Neural crest cell (in vitro differentiated cells): Measurements from ENCODE around the gene DOC2B. TPM values are rescaled to one million over a fixed set of nuclear protein-coding genes. Genes with fewer than 3 reads are reported as not detected.

ENCODE experiments used
- DNase-seq: peaks from one replicate; pipeline ENCODE4 v3.0.0; 2021; ENCODE audit warnings: low read depth, mixed read lengths, low spot score
- H3K27ac Mint-ChIP-seq: one replicate; pipeline ENCODE4 v1.8.0; 2021; ENCODE audit warnings: mild to moderate bottlenecking, mixed read lengths; ENCODE audit not compliant: unreplicated experiment
- H3K27me3 Mint-ChIP-seq: 2 replicates; pipeline ENCODE4 v1.8.0; 2021; ENCODE audit warnings: low read depth, mild to moderate bottlenecking, mixed read lengths
- H3K36me3 Mint-ChIP-seq: 2 replicates; pipeline ENCODE4 v1.8.0; 2021; ENCODE audit warnings: low read depth, mild to moderate bottlenecking, mixed read lengths
- H3K4me1 Mint-ChIP-seq: 2 replicates; pipeline ENCODE4 v1.8.0; 2021; ENCODE audit warnings: mixed read lengths
- H3K4me3 Mint-ChIP-seq: one replicate; pipeline ENCODE4 v1.8.0; 2021; ENCODE audit warnings: mild to moderate bottlenecking, mixed read lengths
- H3K9me3 Mint-ChIP-seq: 2 replicates; pipeline ENCODE4 v1.8.0; 2021; ENCODE audit warnings: mixed read lengths
- CTCF ChIP-seq: fragments of 200-600 bp; sonication (generic); conservative IDR thresholded peaks from 2 replicates; pipeline ENCODE4 v1.5.0; 2021; ENCODE audit warnings: antibody characterized with exemption, mild to moderate bottlenecking
- long read RNA-seq: library from polyadenylated mRNA; unstranded; transcript quantifications from one replicate; pipeline ENCODE4 v2.0.0, GENCODE V29; 2020
- total RNA-seq: library from RNA; stranded (reverse); gene quantifications from 2 replicates; pipeline ENCODE4 v1.2.1, GENCODE V29; 2021

DOC2B gene
- total RNA-seq, result 0.91 and 1.0 TPM in 2 replicates
- long read RNA-seq, result 0 reads

- H3K27me3 Mint-ChIP-seq, result peaks cover 79% of the 10 kb centered on the region
- H3K9me3 Mint-ChIP-seq, result no peaks in the 10 kb centered on the region
- H3K4me3 Mint-ChIP-seq, result peak within 1 kb of the TSS; percentile 74
- no peak within 1 kb of the TSS for H3K27ac Mint-ChIP-seq
- no peaks in the 10 kb centered on the region for H3K36me3 Mint-ChIP-seq
- no peak for TF ChIP-seq CTCF
- peaks cover 5% of the 10 kb centered on the region for H3K4me1 Mint-ChIP-seq
- peak; percentile 32 for DNase-seq
These were observed at the start of gene DOC2B for GRCh38 chr17:181245-182049. Gene DOC2B, minus strand, starts transcription at chr17:181650. Its CDS starts 171 bp downstream, at chr17:181479.

GRCh38 chr17:230395-230770 is 48.9 kb upstream of the DOC2B start:
- no peaks in the 10 kb centered on the region for H3K27me3 Mint-ChIP-seq

GRCh38 chr17:229709-230394 is 48.4 kb upstream of the DOC2B start:
- DNase-seq, result no peak
- no peaks in the 10 kb centered on the region for H3K36me3 Mint-ChIP-seq
- H3K4me1 Mint-ChIP-seq, result peaks cover 4% of the 10 kb centered on the region
- H3K4me3 Mint-ChIP-seq, result no peak overlapping the region
- H3K27ac Mint-ChIP-seq, result peak overlapping the region; percentile 83
- TF ChIP-seq CTCF, result no peak
- no peaks in the 10 kb centered on the region for H3K9me3 Mint-ChIP-seq
- no peaks in the 10 kb centered on the region for H3K27me3 Mint-ChIP-seq

More at GRCh38 chr17:230395-230770, 48.9 kb upstream of the DOC2B start:
- Mint-ChIP-seq H3K36me3 (no peaks in the 10 kb centered on the region), H3K27ac (peak overlapping the region; percentile 83), H3K4me1 (peaks cover 4% of the 10 kb centered on the region), H3K9me3 (no peaks in the 10 kb centered on the region), H3K4me3 (no peak overlapping the region)
- no peak for DNase-seq
- no peak for TF ChIP-seq CTCF

- DNase-seq, result no peak
These were observed 47.7 kb upstream of the DOC2B start for GRCh38 chr17:228951-229708.

More at GRCh38 chr17:228951-229708, 47.7 kb upstream of the DOC2B start:
- H3K27me3 Mint-ChIP-seq, result no peaks in the 10 kb centered on the region
- peaks cover 4% of the 10 kb centered on the region for H3K4me1 Mint-ChIP-seq
- no peaks in the 10 kb centered on the region for H3K9me3 Mint-ChIP-seq
- TF ChIP-seq CTCF, result no peak
- no peak overlapping the region for H3K27ac Mint-ChIP-seq
- no peaks in the 10 kb centered on the region for H3K36me3 Mint-ChIP-seq
- H3K4me3 Mint-ChIP-seq, result no peak overlapping the region
